Vagina (tissue), 2 donors: Measurements from ENCODE around the gene RGS6. TPM values are rescaled to one million over a fixed set of nuclear protein-coding genes. Genes with fewer than 3 reads are reported as not detected.

Source experiments
- DNase-seq, 2 donors: peaks; one replicate each; pipeline ENCODE4 v3.0.0-alpha.2; 2017; ENCODE audit errors: extremely low spot score in 2 of 2
- H3K27ac ChIP-seq: fragments of 200-600 bp; sonication (generic); one replicate; pipeline ENCODE4 v1.5.1; 2019
- H3K27me3 ChIP-seq: fragments of 200-600 bp; sonication (generic); one replicate; pipeline ENCODE4 v1.5.1; 2019
- H3K36me3 ChIP-seq, 2 donors: fragments of 200-600 bp; sonication (generic); one replicate each; pipeline ENCODE4 v1.5.1; 2017 to 2019
- H3K4me1 ChIP-seq: fragments of 200-600 bp; sonication (generic); one replicate; pipeline ENCODE4 v1.5.1; 2019
- H3K4me3 ChIP-seq, 2 donors: fragments of 200-600 bp; sonication (generic); 1 replicate in 1 of 2; 2 replicates in 1 of 2; pipeline ENCODE4 v1.5.1; 2016 to 2019
- H3K9me3 ChIP-seq: fragments of 200-600 bp; sonication (generic); one replicate; pipeline ENCODE4 v1.5.1; 2019
- POLR2A ChIP-seq, 2 donors: fragments of 450-650 bp; IDR thresholded peaks; one replicate each; pipeline ENCODE4 v1.6.1; 2017; ENCODE audit warnings: antibody characterized with exemption in 2 of 2, mild to moderate bottlenecking in 2 of 2, moderate library complexity in 2 of 2
- POLR2AphosphoS5 ChIP-seq, 2 donors: sonication (generic); formaldehyde crosslinking; IDR thresholded peaks; one replicate each; pipeline ENCODE4 v1.9.0; 2017; ENCODE audit warnings: antibody characterized with exemption in 2 of 2, mild to moderate bottlenecking in 2 of 2, low read depth in 1 of 2; ENCODE audit not compliant: insufficient read depth in 1 of 2
- intact Hi-C: fragments of 100-400 bp; cut with DNase I; formaldehyde crosslinking; loops from one replicate; pipeline ENCODE4 v1.15.1; 2023
- total RNA-seq: library from RNA; depleted of rRNA; stranded (reverse); fragments of >200 nt; gene quantifications from one replicate; pipeline ENCODE4 v1.2.3, GENCODE V29; 2016
- TF ChIP-seq, protein P1 (sequence below), 3 experiments: fragments of 450-650 bp in 2 of 3; fragments of 200-600 bp in 1 of 3; sonication (generic) in 1 of 3; IDR thresholded peaks; one replicate each; pipeline ENCODE4 v1.5.1; 2017 to 2019; ENCODE audit warnings: antibody characterized with exemption in 3 of 3, mild to moderate bottlenecking in 2 of 3, moderate library complexity in 2 of 3

RGS6 gene
- total RNA-seq, 1 donor from 2014 or later = 2.0 TPM

DNA sequence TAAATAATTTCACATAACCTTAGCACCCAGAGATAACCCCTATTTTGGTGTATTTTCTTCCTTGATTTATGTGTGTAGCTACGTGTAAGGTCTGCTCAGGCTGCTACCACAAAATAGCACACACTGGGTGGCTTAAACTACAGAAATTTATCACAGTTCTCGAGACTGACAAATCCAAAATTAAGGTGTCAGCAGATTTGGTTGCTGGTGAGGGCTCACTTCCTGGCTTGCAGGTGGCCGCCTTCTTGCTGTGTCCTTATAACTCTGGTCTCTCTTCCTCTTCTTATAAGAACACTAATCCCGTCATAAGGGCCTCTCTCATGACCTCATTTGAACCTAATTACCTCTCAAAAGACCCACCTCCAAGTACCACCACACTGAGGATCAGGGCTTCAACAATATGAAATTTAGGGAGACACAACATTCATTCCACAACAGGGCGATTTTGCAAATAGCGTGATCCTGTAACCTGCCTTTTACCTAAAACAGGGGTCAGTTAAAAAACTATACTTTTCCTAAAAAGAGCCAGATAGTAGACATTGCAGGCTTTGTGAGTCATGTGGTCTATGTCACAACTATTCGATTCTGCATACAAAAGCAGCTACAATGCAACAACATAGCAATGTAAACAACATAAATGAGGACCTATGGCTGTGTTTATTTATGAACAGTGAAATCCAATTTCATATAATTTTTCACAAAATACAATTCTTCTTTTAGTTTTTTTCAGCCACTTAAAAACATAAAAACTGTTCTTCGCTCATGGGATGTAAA lies 589.9 kb downstream of the RGS6 start:
- TF ChIP-seq, protein P1, sequence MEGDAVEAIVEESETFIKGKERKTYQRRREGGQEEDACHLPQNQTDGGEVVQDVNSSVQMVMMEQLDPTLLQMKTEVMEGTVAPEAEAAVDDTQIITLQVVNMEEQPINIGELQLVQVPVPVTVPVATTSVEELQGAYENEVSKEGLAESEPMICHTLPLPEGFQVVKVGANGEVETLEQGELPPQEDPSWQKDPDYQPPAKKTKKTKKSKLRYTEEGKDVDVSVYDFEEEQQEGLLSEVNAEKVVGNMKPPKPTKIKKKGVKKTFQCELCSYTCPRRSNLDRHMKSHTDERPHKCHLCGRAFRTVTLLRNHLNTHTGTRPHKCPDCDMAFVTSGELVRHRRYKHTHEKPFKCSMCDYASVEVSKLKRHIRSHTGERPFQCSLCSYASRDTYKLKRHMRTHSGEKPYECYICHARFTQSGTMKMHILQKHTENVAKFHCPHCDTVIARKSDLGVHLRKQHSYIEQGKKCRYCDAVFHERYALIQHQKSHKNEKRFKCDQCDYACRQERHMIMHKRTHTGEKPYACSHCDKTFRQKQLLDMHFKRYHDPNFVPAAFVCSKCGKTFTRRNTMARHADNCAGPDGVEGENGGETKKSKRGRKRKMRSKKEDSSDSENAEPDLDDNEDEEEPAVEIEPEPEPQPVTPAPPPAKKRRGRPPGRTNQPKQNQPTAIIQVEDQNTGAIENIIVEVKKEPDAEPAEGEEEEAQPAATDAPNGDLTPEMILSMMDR (IDR thresholded peaks at IDR 0.05) = no peak
- TF ChIP-seq POLR2AphosphoS5 (IDR thresholded peaks at IDR 0.05; ENCODE audit: insufficient read depth in 1 of 2, low read depth in 1 of 2) (no peak), POLR2A (IDR thresholded peaks at IDR 0.05) (no peak)
- Histone ChIP-seq H3K36me3 (no peaks in the 10 kb centered on the region), H3K4me1 (no peaks in the 10 kb centered on the region), H3K27ac (no peak overlapping the region), H3K9me3 (no peaks in the 10 kb centered on the region), H3K27me3 (no peaks in the 10 kb centered on the region), H3K4me3 (no peak overlapping the region)
- intact Hi-C loops = no loop called here
- DNase-seq = no peak

DNA sequence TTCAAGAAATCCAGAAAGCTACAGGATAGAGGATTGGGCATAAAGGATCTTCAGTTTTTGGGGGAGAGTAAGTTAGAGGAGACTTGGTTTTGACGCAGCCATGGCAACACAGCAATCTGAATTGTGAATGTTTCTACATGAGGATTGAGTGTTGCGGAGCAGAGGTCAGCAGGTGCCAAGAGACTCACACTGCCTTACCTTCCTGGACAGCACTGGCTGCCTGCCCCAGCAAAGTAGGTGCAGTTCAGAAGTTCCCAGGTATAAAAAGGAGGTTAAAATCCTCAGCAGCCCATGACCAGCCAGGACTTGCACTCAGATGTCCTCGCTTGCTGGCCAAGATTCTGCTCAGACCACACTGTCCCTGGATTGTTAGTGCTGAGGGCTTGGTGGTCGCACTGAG lies 590.6 kb downstream of the RGS6 start:
- Histone ChIP-seq H3K27ac (no peak overlapping the region), H3K4me3 (no peak overlapping the region), H3K36me3 (no peaks in the 10 kb centered on the region), H3K27me3 (no peaks in the 10 kb centered on the region), H3K9me3 (no peaks in the 10 kb centered on the region), H3K4me1 (no peaks in the 10 kb centered on the region)
- DNase-seq = no peak
- intact Hi-C loops = no loop called here
- no peak for TF ChIP-seq POLR2AphosphoS5 (IDR thresholded peaks at IDR 0.05; ENCODE audit: insufficient read depth in 1 of 2, low read depth in 1 of 2)
- TF ChIP-seq, protein P1 (IDR thresholded peaks at IDR 0.05) = no peak
- TF ChIP-seq POLR2A (IDR thresholded peaks at IDR 0.05) = no peak

DNA sequence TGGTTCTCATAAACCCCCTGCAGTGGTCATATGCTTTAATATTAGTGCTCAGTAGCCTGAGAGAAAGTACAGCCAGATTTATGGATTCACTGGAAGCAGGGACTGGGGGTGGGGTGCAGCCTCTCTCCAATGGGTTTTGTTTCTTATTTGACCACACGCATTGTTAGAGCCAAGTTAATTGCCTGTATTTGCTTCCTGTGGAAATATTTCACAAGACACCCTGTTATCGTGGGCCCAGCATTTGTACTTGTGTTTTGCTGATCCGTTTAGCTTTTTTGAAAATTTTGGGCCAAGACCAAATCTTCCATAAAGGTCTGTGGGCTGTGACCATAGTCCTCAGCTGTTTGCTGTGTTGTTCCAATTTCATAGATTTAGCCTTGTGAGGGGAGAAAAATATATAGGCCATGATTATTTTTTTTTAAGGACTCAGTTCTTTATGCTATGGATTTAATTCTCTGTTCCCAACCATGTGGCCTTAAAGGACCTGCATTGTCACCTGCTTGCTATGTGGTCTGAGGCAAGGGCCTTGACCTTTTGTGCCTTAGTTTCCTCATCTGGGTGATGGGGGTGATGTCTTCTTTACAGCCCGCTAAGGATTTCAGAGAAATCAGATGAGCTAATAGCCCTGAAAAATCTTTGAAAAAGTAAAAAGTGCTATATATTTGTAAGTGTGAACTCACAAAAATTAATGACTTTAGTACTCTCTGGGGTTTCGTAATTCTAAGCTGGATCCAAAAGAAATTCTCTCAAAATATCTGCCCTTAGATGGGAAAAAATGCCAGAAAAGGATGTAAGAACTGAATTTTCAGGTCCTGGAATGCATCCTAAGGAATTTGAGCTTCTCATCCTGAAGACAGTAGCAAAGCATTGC lies 591.4 kb downstream of the RGS6 start:
- H3K27ac ChIP-seq = no peak overlapping the region
- no peaks in the 10 kb centered on the region for H3K9me3 ChIP-seq
- DNase-seq = no peak
- intact Hi-C loops = no loop called here
- H3K4me1 ChIP-seq = no peaks in the 10 kb centered on the region
- H3K4me3 ChIP-seq = no peak overlapping the region
- no peaks in the 10 kb centered on the region for H3K27me3 ChIP-seq
- no peaks in the 10 kb centered on the region for H3K36me3 ChIP-seq
- TF ChIP-seq, protein P1 (IDR thresholded peaks at IDR 0.05) = no peak
- TF ChIP-seq POLR2AphosphoS5 (IDR thresholded peaks at IDR 0.05; ENCODE audit: insufficient read depth in 1 of 2, low read depth in 1 of 2) (no peak), POLR2A (IDR thresholded peaks at IDR 0.05) (no peak)

DNA sequence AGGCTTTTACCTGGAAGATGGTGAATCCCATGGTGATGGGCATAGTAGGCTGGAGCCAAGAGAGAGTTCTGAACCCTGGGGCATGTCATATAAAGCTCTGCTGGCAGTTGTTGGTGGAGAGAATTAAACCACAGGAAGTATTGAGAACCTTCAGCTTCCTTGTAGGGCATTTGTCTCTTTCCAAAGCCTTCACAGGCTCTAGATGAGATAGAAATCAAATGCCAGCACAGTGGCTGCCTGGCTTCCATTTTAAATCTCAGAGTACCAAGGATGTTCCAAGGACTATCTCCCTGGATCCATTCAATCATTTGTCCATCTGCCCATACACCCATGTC lies 592.0 kb downstream of the RGS6 start:
- Histone ChIP-seq H3K9me3 (no peaks in the 10 kb centered on the region), H3K4me1 (no peaks in the 10 kb centered on the region), H3K4me3 (no peak overlapping the region), H3K27ac (no peak overlapping the region), H3K36me3 (no peaks in the 10 kb centered on the region), H3K27me3 (no peaks in the 10 kb centered on the region)
- DNase-seq = no peak
- TF ChIP-seq POLR2A (IDR thresholded peaks at IDR 0.05) = no peak
- TF ChIP-seq POLR2AphosphoS5 (IDR thresholded peaks at IDR 0.05; ENCODE audit: insufficient read depth in 1 of 2, low read depth in 1 of 2) = no peak
- TF ChIP-seq, protein P1 (IDR thresholded peaks at IDR 0.05) = no peak
- intact Hi-C loops = no loop called here
